OCI-LY3 (cell line): ENCODE data around the gene KCNH3.

ENCODE experiments used
- H2AFZ ChIP-seq: fragments of 200-600, 300-600 bp; shearing (Covaris generic); 2 replicates; pipeline ENCODE4 v1.6.0; 2014; ENCODE audit warnings: antibody characterized with exemption, low read depth, low read length
- H3K27ac ChIP-seq: fragments of 200-600, 300-600 bp; sonication (generic); 2 replicates; pipeline ENCODE4 v1.5.1; 2014; ENCODE audit warnings: mild to moderate bottlenecking, low read length, moderate library complexity, mixed read lengths
- H3K27me3 ChIP-seq: fragments of 200-600, 300-600 bp; sonication (generic); 2 replicates; pipeline ENCODE4 v1.6.1; 2014; ENCODE audit warnings: low read depth, low read length, mixed read lengths
- H3K36me3 ChIP-seq: fragments of 200-600, 300-600 bp; sonication (generic); replicated peaks from 2 replicates; pipeline ENCODE3; 2014; ENCODE audit warnings: low read depth, low read length, mixed read lengths
- H3K4me1 ChIP-seq: fragments of 300-600, 200-600 bp; sonication (generic); 2 replicates; pipeline ENCODE4 v1.6.1; 2014; ENCODE audit warnings: low read length, mixed read lengths
- H3K4me2 ChIP-seq: fragments of 200-600, 300-600 bp; sonication (generic); 2 replicates; pipeline ENCODE4 v1.6.1; 2014; ENCODE audit warnings: low read length, mixed read lengths
- H3K4me3 ChIP-seq: fragments of 300-600, 200-600 bp; sonication (generic); 2 replicates; pipeline ENCODE4 v1.5.1; 2014; ENCODE audit warnings: antibody characterized with exemption, mild to moderate bottlenecking, low read length, moderate library complexity
- H3K79me2 ChIP-seq: fragments of 300-600, 200-600 bp; shearing (Covaris generic); 2 replicates; pipeline ENCODE4 v1.6.1; 2014; ENCODE audit warnings: mild to moderate bottlenecking, low read length, mixed read lengths
- H3K9ac ChIP-seq: fragments of 300-600, 200-600 bp; shearing (Covaris generic); 2 replicates; pipeline ENCODE4 v1.6.0; 2014; ENCODE audit warnings: mild to moderate bottlenecking, low read length, moderate library complexity
- H3K9me3 ChIP-seq: fragments of 200-600, 300-600 bp; shearing (Covaris generic); 2 replicates; pipeline ENCODE4 v1.6.1; 2014; ENCODE audit warnings: low read length, mixed read lengths; ENCODE audit not compliant: insufficient read depth
- H4K20me1 ChIP-seq: fragments of 200-600, 300-600 bp; sonication (generic); 2 replicates; pipeline ENCODE4 v1.6.1; 2016; ENCODE audit warnings: low read length, mixed read lengths; ENCODE audit not compliant: insufficient read depth
- EZH2phosphoT487 ChIP-seq: fragments of 200-600 bp; shearing (Covaris generic); IDR thresholded peaks from 2 replicates; pipeline ENCODE4 v1.6.1; 2018; ENCODE audit warnings: antibody characterized with exemption, mixed run types, low read depth
- TF ChIP-seq, protein P1 (sequence below): fragments of 200-600, 300-600 bp; sonication (generic); IDR thresholded peaks from 2 replicates; pipeline ENCODE4 v1.5.1; 2014; ENCODE audit warnings: antibody characterized with exemption, low read length, low read depth

Gene KCNH3

GRCh38 chr12:49550693-49551252 lies 11.9 kb downstream of the KCNH3 start:
- TF ChIP-seq, protein P1, sequence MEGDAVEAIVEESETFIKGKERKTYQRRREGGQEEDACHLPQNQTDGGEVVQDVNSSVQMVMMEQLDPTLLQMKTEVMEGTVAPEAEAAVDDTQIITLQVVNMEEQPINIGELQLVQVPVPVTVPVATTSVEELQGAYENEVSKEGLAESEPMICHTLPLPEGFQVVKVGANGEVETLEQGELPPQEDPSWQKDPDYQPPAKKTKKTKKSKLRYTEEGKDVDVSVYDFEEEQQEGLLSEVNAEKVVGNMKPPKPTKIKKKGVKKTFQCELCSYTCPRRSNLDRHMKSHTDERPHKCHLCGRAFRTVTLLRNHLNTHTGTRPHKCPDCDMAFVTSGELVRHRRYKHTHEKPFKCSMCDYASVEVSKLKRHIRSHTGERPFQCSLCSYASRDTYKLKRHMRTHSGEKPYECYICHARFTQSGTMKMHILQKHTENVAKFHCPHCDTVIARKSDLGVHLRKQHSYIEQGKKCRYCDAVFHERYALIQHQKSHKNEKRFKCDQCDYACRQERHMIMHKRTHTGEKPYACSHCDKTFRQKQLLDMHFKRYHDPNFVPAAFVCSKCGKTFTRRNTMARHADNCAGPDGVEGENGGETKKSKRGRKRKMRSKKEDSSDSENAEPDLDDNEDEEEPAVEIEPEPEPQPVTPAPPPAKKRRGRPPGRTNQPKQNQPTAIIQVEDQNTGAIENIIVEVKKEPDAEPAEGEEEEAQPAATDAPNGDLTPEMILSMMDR, result no peak
- TF ChIP-seq EZH2phosphoT487, result no peak
- Histone ChIP-seq H3K4me1 (no peaks in the 10 kb centered on the region), H3K9me3 (no peaks in the 10 kb centered on the region), H4K20me1 (no peaks in the 10 kb centered on the region), H3K27me3 (0 out of 2 replicates have a peak, but pooled peaks cover 2% of the 10 kb centered on the region), H3K9ac (no peak overlapping the region), H2AFZ (no peak overlapping the region), H3K27ac (no peak overlapping the region), H3K79me2 (no peaks in the 10 kb centered on the region), H3K4me3 (no peak overlapping the region), H3K4me2 (no peak overlapping the region), H3K36me3 (no peaks in the 10 kb centered on the region)

DNA sequence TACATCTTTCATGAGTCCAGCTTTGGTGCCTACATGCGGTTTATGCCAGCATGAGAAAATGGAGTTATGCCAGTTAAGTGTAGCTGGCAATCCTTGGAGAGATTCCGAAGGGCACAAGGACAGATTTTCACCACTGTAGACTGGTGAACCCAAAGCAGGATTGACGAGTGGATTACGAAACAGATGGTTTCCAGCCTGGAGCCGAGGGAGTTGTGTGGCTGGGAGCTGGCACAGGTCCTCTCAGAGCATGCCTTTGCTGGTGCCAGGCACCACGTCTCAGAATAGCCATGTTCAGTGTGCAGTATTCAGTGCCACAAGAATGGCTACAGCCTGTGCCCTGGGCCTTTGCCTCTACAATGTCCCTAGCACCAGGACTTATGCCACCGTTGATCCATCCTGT lies 13.2 kb downstream of the KCNH3 start:
- TF ChIP-seq, protein P1, result no peak
- no peak for TF ChIP-seq EZH2phosphoT487
- Histone ChIP-seq H2AFZ (no peak overlapping the region), H3K4me1 (no peaks in the 10 kb centered on the region), H3K9me3 (no peaks in the 10 kb centered on the region), H3K79me2 (no peaks in the 10 kb centered on the region), H3K27ac (no peak overlapping the region), H3K4me3 (no peak overlapping the region), H3K4me2 (no peak overlapping the region), H3K9ac (no peak overlapping the region), H3K36me3 (no peaks in the 10 kb centered on the region), H4K20me1 (no peaks in the 10 kb centered on the region), H3K27me3 (no peaks in the 10 kb centered on the region)

GRCh38 chr12:49552425-49552824 lies 13.6 kb downstream of the KCNH3 start:
- H3K27me3 ChIP-seq, result no peaks in the 10 kb centered on the region
- H2AFZ ChIP-seq, result no peak overlapping the region
- no peaks in the 10 kb centered on the region for H3K36me3 ChIP-seq
- no peak overlapping the region for H3K4me3 ChIP-seq
- no peak overlapping the region for H3K4me2 ChIP-seq
- H4K20me1 ChIP-seq, result no peaks in the 10 kb centered on the region
- H3K79me2 ChIP-seq, result no peaks in the 10 kb centered on the region
- H3K27ac ChIP-seq, result no peak overlapping the region
- no peaks in the 10 kb centered on the region for H3K9me3 ChIP-seq
- H3K9ac ChIP-seq, result no peak overlapping the region
- TF ChIP-seq, protein P1, result no peak
- TF ChIP-seq EZH2phosphoT487, result no peak
- H3K4me1 ChIP-seq, result no peaks in the 10 kb centered on the region

- Histone ChIP-seq H3K36me3 (no peaks in the 10 kb centered on the region), H3K79me2 (no peaks in the 10 kb centered on the region), H3K27ac (no peak overlapping the region), H3K9ac (no peak overlapping the region), H3K4me2 (no peak overlapping the region), H2AFZ (no peak overlapping the region), H4K20me1 (no peaks in the 10 kb centered on the region), H3K4me1 (no peaks in the 10 kb centered on the region), H3K27me3 (no peaks in the 10 kb centered on the region), H3K4me3 (no peak overlapping the region), H3K9me3 (no peaks in the 10 kb centered on the region)
- TF ChIP-seq EZH2phosphoT487, result no peak
- TF ChIP-seq, protein P1, result no peak
Observed at GRCh38 chr12:49552899-49553298, 14.1 kb downstream of the KCNH3 start.
